HTERT RPE-1 (cell line): ENCODE measurements around the gene CSNK1D.

Source experiments
- in situ Hi-C: fragments of 300-500 bp; cut with MboI; formaldehyde crosslinking; loops from 4 replicates; pipeline ENCODE4 v1.14.3; 2020; ENCODE audit warnings: low sequenced_read_pairs

The CSNK1D gene

DNA sequence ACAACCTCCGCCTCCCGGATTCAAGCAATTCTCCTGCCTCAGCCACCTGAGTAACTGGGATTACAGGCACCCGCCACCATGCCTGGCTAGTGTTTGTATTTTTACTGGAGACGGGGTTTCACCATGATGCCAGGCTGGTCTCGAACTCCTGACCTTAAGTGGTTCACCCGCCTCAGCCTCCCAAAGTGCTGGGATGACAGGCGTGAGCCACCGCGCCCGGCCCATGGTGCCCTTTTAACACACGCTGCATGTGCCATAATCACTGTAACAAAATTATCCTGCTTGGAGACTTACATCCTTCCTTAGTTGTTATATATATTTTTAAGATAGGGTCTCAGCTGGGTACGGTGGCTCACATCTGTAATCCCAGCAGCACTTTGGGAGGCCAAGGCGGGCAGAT lies 38.5 kb upstream of the CSNK1D start:
- in situ Hi-C loops = no loop called here

DNA sequence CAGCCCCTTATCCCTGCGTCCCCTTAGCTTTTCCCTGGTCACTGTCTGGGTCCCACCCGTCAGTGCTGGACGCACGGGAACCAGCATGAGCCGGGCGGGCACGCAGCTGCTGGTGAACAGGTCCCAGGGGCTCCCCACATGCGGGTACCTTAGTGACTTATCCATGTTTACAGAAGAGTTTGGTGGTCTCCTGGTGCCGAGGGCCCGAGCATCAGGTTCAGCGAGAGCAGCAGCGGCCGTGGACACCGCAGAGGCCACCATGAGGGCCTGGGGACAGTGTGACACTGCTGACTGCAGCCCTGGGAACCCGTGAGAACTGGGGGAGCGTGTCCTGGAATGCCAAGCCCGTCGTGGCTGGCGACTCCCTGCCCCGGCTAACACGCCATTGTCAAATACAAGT lies 37.4 kb upstream of the CSNK1D start:
- in situ Hi-C loops = no loop called here

DNA sequence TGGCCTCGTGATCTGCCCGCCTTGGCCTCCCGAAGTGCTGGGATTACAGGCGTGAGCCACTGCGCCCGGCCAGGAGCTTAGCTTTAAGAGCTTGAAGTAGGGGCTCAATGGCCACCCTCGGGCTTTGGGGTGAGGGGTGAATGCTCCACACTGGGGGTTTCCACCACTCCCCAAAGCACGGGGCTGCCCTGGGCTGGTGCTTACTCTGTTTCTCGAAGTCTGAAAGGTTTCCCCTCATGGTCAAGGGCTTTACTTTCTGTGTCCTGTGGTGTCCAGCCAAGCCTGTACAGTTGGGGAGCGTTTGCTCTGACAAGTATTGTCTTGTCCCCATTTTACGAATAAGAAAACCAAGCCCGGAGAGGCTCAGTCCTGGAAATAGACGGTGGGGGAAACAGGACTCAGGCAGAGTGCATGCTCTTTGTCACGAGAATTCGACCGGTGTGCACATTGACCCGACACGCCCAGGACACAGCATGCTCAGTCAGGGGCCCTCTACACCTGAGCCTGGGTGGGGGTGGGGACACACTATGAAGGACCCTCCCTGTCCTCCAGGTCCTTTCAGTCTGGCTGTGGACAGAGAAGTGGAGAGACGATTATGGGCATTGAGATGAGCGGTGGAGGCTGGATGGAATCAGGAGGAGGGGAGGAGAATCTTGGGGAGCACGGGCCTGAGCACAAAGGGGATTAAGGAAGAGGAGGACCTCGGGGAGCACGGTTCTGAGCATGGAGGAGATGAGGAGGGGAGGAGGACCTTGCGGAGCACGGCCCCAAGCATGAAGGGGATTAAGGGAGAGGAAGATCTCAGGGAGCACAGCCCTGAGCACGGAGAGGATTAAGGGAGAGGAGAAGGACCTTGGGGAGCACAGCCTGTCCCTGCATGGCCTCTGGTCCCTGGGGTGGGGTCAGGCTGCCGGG lies 36.4 kb upstream of the CSNK1D start:
- in situ Hi-C loops = no loop called here

DNA sequence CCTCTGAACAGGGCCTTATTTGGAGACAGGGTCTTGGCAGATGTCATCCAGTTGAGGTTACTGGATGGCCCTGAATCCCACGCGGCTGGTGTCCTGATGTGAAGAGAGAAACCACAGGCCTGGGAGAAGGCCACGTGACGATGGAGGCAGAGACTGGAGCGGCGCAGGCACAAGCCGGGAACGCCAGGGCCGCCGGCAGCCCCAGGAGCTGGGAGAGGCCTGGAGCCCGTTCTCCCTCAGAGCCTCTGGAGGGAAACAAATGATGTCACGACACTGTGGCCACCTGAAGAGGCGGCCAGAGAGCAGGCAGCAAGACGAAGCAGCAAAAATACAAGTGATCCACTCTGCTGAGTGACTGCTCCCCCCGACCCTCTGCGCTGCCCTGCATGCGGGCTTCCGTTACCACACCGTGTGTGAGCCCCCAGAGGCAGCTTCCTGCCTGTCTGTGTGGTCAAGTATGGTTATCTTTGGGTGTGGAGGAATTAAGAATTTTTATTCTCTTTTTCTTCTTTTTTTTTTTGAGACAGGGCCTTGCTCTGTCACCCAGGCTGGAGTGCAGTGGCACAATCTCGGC lies 32.3 kb upstream of the CSNK1D start:
- in situ Hi-C loops = no loop called here

DNA sequence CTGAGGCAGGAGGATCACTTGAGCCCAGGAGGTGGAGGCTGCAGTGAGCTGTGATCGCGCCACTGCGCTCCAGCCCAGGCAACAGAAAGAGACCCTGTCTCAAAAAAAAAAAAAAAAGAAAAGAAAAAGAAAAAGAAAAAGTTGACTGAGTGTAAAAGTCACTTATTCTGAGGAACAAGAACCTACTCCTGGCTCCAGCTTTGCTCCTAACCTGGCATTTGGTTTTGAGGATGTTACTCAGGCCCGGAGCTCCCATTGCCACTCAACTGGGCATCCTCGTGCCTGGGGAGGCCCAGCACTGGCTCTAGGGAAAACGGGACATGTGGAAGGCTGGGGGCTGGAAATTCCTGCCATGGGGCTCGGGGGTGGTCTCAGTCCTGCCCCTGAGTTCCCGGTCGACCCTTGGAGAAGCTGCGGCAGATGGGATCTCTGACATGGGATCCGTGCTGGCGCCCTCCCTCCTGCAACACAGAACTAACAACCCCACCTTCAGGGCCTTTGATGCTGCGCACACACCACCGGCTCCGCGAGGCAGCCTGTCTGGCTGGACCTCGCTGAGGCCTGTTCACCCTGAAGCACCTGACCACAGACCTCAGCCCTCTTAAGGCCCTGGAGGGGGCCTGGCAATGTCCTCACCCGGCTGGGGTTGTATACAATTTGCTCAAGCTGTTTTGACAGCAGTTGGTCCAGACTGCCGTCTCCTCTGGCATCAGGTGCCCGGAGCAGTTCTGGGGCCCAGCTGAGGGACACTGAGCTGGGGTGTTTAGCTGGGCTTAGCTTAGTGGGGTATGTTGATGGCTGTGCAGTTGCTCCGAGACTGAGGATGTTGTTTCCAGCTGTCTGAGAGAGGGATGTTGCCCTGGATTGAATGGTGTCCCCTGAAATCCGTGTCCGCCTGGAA lies 31.6 kb upstream of the CSNK1D start:
- in situ Hi-C loops = no loop called here

DNA sequence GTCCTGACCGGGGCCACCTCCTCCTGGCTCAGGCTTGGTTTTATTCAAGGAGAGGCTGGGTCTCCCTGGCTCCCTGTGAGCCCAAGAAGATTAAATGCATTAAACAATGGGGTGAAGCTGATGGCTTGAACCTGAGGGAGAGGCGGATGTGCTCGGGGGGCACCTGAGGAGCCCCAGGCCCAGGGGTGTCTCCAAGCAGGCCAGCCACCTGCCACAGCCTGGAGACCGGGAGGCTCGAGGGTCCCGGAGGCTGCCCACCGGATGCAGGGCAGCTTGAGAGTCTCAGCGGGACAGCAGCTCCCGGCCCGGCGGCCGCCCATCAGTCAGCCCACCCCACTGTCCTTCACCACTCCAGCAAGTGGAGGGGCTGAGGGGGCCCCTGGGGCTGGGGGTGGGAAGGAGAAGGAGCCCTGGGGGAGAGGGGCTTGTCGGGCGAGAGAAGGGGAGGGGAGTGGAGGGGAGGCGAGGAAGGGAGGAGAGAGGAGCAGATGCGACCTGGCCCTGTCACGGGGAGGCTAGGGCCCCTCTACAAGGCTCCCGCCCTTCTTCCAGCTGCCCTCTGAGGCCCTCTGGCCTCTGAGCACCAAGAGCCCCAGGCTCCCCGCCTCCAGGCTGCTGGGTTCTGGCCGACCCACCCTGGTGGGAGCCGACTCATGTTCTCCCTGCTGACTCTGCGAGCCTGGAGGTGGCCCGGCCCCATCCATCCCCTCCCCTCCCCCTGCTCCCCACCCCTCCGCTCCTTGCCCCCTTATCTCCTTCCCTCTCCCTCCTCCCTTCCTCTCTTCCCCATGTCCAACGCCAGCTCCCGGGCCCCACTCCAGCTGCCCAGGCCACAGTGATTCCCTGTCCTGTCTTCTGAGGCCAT lies 30.7 kb upstream of the CSNK1D start:
- in situ Hi-C loops = no loop called here

DNA sequence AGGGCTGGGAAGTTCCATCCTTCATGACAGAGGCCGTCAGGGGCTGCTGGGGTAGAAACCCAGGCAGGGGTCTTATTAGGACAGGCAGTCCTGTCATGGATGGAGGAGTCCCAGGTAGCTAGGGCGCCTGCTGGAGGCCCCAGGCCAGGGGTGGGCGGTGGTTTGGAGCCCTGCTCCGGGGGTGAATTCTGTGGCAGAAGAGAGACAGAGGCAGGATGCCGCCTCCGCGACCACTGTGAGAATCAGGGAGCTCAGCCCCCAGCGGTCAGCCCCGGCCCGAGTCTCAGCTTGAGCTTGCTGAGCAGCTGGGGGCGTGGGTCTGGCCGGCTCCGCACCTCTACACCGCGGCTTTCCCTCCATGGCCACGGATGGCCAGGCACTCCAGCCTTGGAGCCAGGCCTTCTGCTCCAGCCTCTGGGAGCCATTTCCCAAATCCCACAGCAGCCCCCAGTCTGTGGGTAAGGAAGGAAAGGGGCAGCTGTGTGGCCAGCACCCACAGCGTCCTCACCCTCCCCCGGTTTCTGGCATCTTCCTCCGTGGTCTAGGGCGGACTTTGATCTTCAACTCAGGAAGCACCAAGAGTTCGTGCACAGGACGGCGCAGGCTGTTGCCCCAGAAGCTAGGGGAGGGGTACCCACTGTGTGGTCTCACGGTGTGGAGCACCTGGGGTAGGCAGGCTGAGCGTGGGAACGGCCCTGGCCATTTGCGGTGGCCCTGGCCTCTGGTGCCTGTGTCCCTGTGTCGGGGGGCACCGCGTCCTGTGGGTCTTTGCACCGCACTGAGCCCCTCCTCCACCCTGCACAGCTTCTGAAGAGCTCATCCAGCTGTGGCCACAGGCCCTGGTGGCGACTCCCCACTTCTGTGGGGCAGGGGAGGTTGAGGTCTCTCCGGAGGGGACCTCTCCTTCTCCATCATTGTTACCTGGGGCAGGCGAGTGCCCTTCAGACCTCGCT lies 29.8 kb upstream of the CSNK1D start:
- in situ Hi-C loops = no loop called here

DNA sequence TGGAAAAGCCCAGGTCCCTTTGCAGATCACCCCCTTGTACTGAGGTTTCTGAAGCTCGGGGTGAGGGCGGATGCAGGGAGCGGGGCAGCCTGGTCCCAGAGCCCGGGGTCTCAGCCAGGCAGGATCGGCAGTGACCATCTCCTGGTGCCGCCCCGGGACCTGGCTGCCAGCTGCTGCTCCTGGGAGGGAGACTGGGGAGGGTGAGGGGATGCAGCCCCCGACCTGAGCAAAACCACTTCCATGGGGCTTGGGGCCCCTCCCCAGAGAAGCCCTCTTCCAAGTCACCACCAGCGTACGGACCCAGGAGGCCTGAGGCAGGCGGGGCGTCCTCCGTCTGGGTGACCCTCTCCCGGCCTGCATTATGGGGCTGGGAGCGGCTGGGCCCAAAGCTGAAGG lies 29.1 kb upstream of the CSNK1D start:
- in situ Hi-C loops = no loop called here

DNA sequence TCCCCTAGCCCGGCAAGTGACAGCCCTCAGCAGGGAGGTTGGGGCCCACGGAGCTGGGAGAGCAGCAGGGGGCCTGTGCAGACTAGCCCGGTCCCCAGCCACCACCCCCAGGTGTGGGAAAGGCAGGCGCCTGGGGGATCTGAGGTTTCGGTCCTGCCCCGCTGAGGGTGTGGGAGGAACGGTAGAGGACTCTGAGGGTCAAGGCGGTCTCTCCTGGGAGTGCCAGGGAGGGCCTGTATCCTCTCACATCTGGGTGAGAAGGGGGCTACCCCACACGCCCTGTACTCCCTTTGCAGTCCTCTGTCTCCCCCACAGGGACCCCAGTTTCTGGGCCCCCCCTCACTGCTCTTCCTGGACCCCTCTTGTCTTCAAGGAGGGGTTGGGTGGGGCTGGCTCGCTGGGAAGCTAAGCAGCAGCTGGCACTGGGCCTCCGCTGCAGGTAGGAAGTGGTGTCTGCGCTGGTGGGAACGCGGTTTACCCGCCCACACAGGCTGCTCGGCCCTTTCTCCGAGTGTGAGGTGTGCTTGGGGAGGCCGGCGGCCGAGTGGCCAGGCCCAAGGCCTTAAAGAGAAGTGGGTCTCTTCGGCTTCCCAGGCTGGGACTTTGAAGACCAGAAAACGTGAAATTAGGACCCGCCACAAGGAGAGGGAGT lies 28.5 kb upstream of the CSNK1D start:
- in situ Hi-C loops = no loop called here

DNA sequence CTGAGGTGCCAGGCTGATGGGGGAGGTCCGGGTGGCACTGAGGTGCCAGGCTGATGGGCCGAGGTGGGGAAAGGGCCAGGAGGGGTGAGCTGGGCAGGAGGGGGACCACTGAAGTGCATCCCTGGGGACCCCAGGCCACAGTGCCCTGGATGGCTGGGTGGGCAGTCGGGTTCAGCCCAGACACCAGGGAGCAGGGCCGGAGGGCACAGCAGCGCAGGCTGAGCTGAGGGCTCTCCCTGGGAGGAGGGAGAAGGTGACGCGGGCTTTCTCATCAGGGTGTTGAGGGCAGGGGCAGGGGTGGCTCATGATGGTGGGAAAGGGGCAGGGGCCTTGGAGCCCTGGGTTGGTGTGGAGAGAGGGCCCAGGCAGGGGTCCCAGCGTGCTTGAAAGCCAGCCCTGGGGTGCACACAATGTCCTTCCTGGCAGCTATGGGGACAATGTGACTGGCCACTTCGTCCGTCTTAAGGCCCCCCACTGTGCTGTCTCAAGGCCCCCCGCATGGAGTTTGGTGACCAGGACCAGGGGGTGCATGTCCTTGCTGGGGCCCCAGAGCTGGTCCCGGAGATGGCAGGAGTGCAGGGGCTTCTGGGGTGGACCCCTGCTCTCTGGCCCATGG lies 27.9 kb upstream of the CSNK1D start:
- in situ Hi-C loops = no loop called here

DNA sequence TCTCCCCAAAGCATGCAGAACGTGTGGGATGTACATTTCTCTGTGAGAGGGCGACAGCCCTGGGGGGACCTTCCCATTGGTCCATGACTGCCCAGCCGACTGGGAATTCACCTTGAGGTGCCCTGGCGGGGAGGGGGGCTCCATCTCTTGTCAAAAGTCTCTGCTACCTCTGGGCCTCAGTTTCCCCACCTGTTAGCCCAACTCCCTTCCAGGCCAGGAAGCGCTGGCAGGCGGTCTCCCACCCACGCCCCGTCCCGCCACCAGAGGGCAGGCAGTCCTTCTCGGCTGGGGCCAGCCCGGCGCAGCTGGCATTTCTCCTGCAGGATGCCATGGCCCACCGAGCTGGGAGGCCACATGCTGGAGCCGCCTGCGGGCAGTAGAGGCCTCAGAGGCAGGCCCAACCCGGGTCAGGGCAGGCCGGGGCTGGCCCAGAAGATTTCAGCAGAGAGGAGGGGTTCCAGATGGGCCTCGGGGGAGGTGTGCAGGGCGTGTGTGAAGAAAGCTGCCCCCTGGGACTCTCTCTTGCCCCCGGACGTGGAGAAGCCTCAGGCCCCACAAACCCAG lies 27.3 kb upstream of the CSNK1D start:
- in situ Hi-C loops = no loop called here

DNA sequence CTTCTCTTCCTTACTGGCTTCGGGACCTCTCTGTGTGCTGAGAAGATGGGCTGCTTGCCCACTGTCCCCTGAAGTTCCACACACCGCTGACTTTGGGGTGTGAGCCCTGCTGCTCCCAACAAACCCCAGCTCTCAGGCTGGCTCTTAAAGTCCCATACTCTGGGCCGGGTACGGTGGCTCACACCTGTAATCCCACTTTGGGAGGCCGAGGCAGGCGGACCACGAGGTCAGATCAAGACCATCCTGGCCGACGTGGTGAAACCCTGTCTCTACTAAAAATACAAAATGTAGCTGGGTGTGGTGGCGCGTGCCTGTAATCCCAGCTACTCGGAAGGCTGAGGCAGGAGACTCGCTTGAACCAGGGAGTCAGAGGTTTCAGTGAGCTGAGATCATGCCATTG lies 26.7 kb upstream of the CSNK1D start:
- in situ Hi-C loops = no loop called here

DNA sequence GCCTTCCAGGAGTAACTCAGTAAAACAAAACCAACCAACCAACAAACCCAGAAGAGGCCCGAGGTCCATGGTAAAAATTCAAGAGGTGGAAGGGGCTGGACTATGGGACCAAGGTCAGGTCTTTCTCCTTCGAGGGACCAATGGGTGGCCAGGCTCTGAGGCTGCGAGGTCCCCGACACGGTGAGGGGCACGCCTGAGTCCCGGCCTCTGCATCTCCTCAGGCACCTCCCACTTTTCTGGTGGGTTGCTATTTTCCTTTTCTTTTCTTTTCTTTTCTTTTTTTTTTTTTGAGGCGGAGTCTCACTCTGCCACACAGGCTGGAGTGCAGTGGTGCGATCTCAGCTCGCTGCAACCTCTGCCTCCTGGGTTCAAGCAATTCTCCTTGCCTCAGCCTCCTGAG lies 26.0 kb upstream of the CSNK1D start:
- in situ Hi-C loops = no loop called here

DNA sequence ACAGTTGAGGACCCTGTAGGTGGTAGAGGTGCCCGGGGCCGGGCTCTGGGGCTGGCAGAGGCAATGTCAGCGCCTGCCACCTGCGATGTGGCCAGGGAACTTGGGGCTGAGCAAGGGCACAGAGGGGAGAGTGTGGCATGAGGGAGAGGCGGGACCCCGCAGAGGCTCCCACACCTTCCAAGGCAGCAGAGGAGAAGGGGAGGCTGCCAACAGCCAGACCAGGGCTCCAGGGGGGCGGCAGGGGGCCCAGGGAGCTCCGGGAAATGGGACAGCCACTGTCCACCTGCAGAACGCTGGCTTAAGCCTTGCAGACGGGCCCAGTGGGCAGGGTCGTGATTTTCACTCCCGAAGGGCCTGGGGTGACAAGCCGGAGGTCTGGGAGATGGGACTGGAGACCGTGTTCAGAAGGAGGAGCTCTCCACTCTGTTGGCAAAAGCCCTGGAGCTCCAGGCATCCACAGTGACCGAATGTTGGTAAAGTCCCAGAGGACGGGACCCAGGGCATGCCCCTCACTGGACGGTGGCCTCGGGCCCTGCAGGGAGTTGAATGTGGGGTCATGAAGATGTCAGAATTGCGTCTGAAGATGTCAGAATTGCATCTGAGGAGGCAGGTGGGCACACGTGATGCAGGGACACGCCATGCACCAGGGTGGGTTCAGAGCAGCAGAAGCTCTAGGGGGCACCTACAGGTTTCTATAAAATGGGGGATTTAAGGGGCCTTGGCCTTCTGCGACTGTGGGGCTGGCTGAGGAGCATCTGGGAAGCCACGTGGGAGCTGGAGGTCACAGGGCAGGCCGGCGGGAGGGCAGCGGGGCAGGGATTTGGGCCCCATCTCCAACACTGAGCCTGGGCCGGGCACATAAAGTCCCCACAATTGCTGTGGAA lies 25.3 kb upstream of the CSNK1D start:
- in situ Hi-C loops = no loop called here

DNA sequence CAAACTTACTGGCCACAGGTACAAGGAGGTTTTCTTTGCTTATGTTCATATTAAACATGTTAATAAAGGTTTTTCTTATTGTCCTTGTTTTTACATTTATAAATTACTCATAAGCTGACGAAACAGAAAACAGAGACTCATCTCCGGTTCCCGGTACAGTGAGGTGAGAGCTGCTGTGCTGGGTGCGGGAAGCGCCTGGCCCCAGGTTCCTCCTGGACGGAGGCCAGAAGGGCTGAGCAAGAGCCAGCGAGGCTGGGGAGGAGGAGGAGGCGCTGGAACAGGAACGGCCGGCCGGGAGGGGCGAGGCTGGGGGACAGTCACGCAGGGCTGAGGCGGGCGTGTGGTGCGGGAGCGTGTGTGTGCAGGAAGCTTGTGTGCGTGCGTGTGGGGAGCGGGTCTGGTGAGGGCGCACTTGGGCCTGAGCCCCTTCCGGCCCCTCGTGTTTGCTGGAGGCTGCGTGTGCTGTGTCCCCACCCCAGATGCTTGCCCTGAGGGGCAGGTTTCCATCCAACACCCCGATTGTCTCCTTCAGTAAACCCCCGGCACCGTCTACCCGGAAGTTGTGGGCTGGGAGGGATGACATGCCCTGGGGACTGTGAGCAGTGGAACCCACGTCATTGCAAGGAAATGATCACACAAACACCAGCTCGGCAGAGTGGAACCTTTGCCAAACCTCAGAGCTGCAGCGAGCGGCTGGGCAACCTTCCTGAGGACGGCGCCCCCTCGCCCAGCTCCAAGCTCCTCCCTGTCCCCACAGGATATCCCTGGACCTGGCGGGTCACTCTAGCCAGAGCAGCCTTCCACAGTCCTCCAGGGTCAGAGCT lies 24.4 kb upstream of the CSNK1D start:
- in situ Hi-C loops = no loop called here

DNA sequence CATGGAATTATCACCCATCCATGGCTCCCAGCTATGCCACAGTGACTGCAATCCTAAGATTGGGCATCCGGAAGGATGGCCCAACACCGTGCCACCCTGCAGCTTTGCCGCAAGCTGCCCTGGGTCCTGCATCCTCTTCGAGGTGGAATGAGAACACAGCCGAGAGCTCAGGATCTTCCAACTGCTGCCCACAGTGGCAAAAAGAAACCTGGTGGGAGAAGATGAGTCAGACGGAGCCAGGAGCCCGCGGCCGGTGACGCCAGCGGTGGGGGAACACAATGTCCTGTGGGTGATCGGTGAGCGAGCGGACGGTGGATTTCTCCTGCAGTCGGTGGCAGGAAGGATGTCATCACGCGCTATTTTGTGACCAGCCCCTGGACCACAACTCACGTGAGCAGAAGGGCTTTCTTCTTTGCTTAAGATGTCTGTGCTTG lies 23.8 kb upstream of the CSNK1D start:
- in situ Hi-C loops = no loop called here
